GM18508 (cell line): ENCODE measurements around the gene VSNL1.

Experiments used
- ATAC-seq: cut with Tn5 transposase; IDR thresholded peaks from one replicate; pipeline ENCODE4 v1.9.1; 2021; ENCODE audit warnings: moderate number of reproducible peaks; ENCODE audit not compliant: insufficient read depth, unreplicated experiment

VSNL1 gene

GRCh38 chr2:17540093-17540812 is at the start of gene VSNL1:
Gene VSNL1 (plus strand): TSS chr2:17540696. CDS start chr2:17592075, 51,379 bp downstream.
- no peak for ATAC-seq

GRCh38 chr2:17495590-17495989 is 44.9 kb upstream of the VSNL1 start:
- no peak for ATAC-seq

- ATAC-seq: no peak
These were observed 42.8 kb upstream of the VSNL1 start for GRCh38 chr2:17497718-17498117.

DNA sequence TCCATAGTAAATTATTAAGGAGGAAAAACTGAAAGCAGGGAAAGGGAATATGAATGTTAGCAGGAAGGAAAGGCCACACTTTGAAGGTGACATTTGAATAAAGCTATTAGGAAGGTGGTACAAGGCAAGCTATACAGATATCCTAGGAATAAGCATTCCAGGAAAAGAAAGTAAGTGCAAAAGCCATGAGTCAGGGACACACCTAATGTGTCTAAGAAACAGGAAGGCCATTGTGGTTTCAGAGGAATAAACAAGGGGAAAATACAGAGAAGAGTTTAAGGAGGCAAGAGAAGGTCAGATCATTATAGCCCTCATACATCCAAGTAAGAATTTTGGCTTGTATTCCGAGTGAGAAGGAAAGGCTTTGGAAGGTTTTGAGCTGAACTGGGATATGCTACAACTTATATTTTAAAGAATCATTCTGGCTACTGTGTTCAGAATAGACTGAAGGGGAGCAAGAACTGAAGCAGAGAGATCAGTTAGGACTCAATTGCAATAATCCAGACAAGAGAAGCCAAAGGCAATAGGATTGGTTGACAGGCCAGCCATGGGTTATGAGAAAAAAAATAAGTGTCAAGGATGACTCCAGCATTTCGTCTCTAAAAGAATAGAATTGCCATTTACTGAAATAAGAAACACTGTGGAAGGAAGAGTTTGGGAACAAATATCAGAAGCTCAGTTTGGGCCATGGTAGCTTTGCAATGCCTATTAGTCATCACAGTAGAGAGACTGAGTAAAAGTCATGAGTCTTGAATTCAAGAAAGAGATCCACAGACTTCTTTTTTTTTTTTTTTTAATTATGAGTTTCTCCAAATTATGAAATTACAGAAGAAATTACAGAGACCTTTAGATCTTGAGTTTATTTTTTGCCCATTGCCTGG is 33.5 kb upstream of the VSNL1 start:
- ATAC-seq: no peak

GRCh38 chr2:17515652-17516051 is 24.8 kb upstream of the VSNL1 start:
- ATAC-seq: peak; percentile 36

- ATAC-seq: peak; percentile 14
These were observed 22.9 kb upstream of the VSNL1 start for GRCh38 chr2:17517481-17518211.

GRCh38 chr2:17518212-17519154 is 22.0 kb upstream of the VSNL1 start, which contains the start of gene RAD51AP2:
Gene RAD51AP2 (minus strand): TSS chr2:17518440. CDS start chr2:17518415, 25 bp downstream.
- peak; percentile 52 for ATAC-seq

GRCh38 chr2:17519486-17519885 is 21.0 kb upstream of the VSNL1 start:
- no peak for ATAC-seq

DNA sequence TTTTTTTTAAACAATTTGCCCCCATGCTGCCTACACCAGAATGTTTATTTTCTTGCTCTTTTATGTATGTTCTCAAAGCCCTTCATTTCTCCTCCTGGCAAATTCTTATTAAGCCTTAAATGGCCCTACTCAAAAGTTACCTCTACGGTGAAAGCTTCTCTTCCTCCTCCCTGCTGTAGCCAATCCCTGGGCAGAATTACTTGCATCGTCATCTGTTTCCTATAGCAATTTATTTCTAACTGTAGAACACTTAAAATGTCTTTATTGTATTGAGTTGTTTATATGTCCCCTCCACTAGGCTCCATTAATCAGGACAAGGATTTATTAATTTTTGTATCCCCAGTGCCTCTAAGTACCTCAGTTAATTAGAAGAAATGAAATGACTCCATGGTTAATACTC is 19.7 kb upstream of the VSNL1 start:
- no peak for ATAC-seq

- ATAC-seq: no peak
These were observed 18.9 kb upstream of the VSNL1 start for GRCh38 chr2:17521621-17522020.

DNA sequence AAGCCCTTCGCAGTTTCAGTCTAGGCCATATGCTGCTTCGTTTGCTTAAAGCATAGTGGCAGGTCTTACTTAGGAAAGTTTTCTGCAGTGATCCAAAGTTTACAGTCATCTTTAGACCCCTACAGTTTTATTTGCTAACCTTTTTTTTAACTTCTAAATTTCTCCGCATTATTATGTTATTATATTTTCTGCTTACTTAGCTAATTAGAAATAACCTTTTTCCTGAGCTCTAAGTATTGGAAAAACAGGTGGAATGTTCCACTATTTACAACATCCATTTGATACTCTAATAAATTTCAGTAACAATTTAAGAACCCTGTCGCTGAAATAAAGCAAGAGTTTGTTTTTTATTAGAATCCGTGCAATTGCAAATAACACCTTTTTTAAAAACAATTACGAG is 18.2 kb upstream of the VSNL1 start:
- no peak for ATAC-seq

DNA sequence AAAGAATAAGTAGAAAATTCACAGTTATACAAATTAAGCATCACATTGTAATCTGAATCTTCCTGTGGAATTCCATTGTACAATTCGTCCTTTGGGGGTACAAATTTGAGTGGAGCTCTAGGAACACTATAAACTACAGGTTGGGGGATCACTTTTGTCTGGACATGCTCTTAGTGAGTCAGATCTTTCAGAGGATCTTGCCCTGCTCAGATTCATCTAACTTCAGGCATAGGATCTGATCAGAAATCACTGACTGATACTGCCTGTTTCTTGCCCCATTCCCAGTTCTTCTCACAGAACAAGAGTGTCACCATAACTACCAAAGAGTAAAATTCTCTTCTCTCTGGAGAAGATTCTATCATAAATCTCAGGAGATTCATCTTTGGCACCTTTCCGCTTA is 10.7 kb upstream of the VSNL1 start:
- no peak for ATAC-seq

DNA sequence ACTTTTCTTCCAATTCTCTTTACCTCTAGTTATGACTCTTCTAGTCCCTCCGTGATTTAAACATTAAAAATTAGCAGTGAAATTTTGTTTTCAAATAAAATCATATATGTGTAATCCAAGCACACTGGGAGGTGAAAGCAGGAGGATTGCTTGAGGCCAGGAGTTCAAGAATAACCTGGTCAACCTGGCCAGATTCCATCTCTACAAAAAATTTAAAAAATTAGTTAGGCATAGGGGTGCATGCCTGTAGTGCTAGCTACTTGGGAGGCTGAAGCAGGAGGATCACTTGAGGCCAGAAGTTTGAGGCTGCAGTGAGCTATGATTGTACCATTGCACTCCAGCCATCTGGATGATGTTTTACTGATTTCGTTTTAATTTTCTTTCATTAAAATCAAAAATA is 7.0 kb upstream of the VSNL1 start:
- no peak for ATAC-seq

DNA sequence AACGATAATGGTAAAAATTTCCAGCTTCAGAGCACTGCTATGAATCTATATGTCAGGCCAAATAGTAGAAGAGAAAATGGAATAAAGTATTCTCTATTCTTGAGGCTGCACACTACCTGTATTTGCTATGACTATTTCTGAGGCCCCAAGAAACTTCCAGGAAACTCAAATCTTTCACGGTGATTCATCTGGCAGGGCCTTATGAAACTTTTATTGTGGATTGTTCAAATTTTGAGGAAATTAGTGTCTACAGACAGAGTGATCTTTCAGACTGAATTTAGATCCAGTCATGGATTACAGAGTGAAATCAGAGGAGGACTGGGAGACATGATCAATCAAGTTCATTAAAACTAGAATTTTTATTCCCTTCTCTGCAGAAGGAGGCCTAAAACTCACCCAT is 4.1 kb upstream of the VSNL1 start:
- ATAC-seq: no peak

DNA sequence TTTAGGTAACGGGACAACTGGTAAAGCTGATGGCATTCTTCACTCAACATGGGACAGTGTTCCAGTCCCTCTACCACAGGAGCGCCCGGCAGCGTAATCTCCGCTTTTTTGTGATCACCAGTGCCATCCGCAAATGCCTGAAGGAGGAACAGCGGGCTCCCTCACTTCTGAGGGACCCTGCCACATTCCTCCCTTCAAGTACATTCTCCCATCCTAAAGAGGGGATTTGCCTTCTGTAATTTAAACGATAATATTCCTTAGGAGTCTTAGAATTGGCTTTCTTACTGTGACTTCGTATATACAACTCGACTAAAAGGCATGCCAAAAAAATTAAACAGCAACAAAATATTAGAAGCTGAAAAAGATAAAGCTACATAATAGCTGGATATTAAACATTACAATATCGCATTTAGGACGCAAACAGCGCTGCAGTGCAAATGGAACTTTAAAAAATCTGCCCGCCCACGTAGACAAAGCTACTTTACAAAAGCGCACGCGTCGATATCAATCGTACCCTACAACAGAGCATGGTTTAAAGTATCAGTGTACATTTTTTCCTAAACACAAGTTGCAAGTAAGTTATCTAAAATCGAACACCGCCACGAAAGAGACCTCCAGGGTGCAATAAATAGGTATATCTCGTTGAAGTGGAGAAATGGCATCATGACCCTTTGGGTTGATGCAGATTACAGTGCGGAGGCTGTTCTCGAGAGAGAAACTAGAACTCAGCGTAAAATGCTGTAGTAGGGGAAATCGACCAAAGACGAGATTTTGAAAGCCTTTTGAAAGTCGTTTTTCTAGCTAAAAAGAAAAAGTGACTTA is 2.3 kb upstream of the VSNL1 start:
- no peak for ATAC-seq

DNA sequence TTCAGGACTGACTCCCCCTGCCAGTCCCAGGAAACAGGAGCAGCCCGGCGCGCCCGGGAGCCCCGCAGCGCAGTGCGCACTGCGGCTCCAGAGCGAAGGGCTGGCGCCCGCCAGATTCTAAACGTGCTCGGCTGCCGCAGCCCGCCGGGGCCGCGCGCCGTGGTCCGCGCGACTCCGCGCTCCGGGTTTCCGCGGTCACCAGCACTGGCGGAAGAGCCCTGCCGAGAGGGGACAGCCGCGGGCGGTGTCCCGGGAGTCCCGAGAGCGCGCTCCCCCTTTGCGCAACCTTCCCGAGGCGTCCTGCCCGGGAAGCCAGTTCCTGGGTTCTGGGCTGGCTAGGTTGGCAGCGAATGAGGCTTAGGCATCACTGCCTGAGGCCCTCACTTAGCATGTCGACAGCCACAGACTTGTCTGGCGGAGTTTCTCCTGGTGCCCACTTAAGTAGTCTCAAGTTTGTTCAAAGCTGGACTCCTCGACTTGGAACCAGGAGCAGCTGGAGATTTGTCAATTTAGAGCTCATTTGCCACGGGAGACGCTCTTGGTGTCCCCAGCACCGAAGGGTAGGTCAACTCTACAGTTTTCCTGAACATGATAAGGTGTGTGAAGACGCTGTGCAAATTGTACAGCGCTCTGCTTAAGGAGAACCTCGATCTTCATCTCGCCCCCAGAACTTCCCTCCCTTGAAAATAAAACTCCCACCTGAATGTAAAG is 1.5 kb upstream of the VSNL1 start:
- ATAC-seq: no peak

- ATAC-seq: no peak
These were observed 844 bp upstream of the VSNL1 start for GRCh38 chr2:17539611-17540092.
